ENCODE measurements around the gene RBM19.

GRCh38 chr12:113961921-113962710 lies 4.0 kb downstream of the RBM19 start:
- TF ChIP-seq CTCF (IDR thresholded peaks at IDR 0.05 in 8 of 11, conservative IDR thresholded peaks at IDR 0.05 in 3 of 11) (no peak), POLR2AphosphoS5 (IDR thresholded peaks at IDR 0.05) (no peak)
